Kidney glomerular epithelial cell (primary cell): Measurements from ENCODE around the gene UNC80.

Experiments
- DNase-seq: peaks from one replicate; lab custom pipeline; 2025; lab: John Stamatoyannopoulos, UW

UNC80 gene

DNA sequence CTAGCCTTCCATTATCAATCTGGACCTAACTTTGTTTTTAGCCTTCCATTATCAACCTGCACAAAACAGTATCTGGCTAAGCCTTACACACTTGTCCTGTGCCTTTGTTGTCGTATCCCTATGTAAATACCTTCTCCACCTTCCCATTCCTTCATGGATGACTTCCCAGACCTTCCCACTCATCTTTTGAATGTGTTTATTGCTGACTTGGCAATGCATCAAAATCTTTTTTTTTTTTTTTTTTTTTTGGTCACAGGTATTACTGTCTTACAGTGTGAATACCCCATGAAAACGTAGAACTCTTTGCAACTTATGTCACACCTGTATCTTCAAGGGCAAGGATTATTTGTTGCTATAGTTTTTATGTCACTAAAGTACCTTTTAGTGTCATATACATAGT, 256.5 kb downstream of the UNC80 start:
- DNase-seq: no peak

DNA sequence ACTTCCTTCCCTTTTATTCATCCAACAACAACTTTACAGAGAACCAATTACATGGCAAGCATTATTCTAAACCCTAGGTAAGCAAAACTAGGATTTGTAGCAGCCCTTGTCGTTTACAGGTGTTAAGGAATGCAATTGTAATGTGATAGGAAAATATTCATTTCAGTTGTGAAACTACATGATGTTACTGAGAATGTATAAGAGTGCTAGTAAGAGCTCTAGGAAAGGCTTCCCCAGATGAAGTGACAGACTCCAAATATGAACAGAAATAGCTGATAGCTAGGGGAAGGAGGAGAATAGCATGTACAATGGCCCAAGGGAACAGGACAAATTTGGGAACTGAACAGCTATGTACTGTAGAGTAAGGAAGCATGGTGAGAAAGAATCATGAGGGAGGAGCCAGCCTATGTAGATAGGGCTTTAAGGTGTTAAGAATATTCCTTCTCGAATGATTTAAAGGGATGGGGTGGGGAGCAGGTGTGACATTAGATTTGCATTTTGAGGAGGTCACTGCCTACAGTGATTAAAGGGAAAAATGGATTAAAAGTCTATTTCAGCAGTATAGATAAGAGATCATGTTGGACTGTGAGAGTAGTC, 262.6 kb downstream of the UNC80 start:
- no peak for DNase-seq

DNA sequence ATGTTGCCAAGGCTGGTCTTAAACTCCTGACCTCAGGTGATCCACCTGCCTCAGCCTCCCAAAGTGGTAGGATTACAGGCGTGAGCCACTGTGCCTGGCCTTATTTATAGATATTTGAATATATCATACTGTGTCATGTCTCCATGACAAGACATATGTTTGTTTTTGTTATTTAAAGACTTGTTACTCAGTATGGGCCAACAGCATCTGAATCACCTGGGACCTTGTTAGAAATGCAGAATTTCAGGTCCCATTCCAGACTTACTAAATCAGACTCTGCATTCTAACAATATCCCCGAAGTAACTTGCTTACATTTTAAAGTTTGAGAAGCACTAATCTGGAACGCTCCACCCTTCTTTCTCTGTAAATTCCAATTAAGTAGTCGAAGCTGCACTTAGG, 264.0 kb downstream of the UNC80 start:
- DNase-seq: no peak

DNA sequence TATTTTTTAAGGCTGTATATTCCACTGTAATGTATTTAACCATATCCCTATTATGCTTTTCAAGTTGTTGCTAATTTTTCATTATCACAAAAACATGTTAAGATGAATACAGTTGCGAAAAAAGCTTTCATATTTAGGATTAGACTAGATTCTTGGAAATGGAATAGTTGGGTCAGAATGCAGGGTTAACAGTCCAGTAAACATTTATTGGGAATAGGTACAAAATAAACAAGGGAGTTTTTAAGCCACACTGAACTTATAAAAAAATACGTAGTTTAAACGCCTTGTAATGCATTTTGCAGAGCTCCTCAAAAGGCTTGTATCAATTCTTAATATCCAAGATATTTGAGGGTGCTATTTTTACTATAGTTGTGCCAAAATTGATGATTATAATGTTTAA, 266.4 kb downstream of the UNC80 start:
- DNase-seq: no peak

DNA sequence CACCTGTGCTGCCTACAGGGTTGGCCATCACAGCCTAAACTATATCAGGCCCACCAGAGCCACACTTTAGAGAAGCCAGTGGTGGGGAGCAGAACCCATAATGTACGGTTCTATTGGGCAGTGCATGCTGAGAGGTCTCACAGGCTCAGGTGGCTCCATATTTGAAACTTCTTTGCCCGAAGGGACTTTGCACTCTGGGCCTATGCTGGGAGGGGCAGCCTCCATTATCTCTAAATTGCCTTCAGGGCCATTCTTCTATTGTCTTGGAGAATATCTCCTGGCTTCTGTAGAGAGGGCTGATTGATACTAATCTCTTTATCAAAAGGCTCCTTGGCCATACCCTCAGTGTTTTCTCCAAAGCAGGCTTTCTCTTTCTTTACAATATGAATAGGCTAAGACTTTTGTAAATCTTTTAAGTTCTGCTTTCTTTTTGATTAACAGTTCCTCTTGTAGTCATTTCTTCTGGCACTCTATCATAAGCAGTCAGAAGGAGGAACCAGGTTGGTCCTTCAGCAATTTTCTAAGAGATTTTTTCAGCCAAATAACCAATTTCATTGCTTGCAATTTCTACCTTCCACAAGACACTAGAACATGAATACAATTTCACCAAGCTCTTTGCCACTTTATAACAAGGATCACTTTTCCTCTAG, 275.3 kb downstream of the UNC80 start:
- no peak for DNase-seq
